ENCODE results near the gene AP4E1. TPM values are rescaled to one million over a fixed set of nuclear protein-coding genes. Genes with fewer than 3 reads are reported as not detected.

AP4E1 gene
- total RNA-seq, 1 donor from 2014 or later = 17.9 TPM

- no peaks in the 10 kb centered on the region for H3K27me3 Mint-ChIP-seq (ENCODE audit: low read depth)
- H3K4me3 Mint-ChIP-seq (ENCODE audit: low read depth) = no peak overlapping the region
- intact Hi-C loops (cut with micrococcal nuclease) = loop anchor here (1.0 to 10.0 kb wide), 3 partner anchors 27 to 1795 kb away; partner anchors contain the start of genes ATOSA and TRPM7
- H3K4me1 Mint-ChIP-seq (ENCODE audit: low read depth) = peaks cover 73% of the 10 kb centered on the region
- no peaks in the 10 kb centered on the region for H3K9me3 Mint-ChIP-seq
- H3K36me3 Mint-ChIP-seq (ENCODE audit: low read depth) = no peaks in the 10 kb centered on the region
- peak overlapping the region; percentile 89 for H3K27ac Mint-ChIP-seq
- no peak for DNase-seq (ENCODE audit: low spot score)
Measured at GRCh38 chr15:50880206-50880605, 28.3 kb upstream of the AP4E1 start.

GRCh38 chr15:50880651-50881114 is 27.8 kb upstream of the AP4E1 start:
- Mint-ChIP-seq H3K4me3 (ENCODE audit: low read depth) (no peak overlapping the region), H3K27ac (peak overlapping the region; percentile 89), H3K36me3 (ENCODE audit: low read depth) (no peaks in the 10 kb centered on the region), H3K4me1 (ENCODE audit: low read depth) (peaks cover 77% of the 10 kb centered on the region), H3K27me3 (ENCODE audit: low read depth) (no peaks in the 10 kb centered on the region), H3K9me3 (no peaks in the 10 kb centered on the region)
- intact Hi-C loops (cut with micrococcal nuclease) = loop anchor here (1.0 to 10.0 kb wide), 3 partner anchors 27 to 1794 kb away; partner anchors contain the start of genes ATOSA and TRPM7
- DNase-seq (ENCODE audit: low spot score) = no peak

DNA sequence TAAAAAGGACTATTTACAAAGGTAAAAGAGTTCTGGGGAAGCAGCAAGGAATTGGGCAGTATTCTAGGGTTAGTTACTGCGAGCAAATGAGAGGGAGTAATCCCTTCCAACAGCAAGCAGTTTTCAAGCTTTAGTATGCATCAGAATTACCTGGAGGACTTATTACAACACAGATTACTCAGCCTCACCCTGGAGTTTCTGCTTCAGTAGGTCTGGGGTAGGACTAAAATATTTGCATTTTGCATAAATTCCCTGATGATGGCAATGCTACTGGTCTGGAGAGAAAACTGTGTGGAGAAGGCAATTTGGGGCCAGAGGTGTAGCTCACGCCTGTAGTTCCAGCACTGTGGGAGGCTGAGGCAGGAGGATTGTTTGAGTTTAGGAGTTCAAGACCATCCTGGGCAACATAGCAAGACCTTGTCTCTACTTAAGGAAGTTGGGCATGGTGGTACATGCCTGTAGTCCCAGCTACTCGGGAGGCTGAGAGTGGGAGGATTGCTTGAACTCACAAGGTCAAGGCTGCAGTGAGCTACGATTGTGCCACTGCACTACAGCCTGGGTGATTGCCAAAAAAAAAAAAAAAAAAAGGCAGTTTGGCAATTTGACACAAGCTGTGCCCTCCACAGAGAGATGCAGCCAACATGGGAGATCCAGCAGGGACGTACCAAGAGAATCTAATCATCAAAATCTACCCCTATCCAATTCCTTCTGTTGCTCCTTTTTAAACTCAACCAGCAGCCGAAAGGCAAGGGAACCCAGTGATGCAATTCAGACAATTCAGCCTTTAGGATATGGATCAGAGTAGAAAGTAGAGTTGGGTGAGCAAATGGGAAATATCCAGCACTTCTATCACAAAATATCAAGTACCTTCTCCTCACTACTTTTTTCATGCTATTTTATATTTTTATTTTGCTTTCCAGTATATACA is 27.1 kb upstream of the AP4E1 start:
- H3K9me3 Mint-ChIP-seq = no peaks in the 10 kb centered on the region
- no peak overlapping the region for H3K4me3 Mint-ChIP-seq (ENCODE audit: low read depth)
- H3K27me3 Mint-ChIP-seq (ENCODE audit: low read depth) = no peaks in the 10 kb centered on the region
- DNase-seq (ENCODE audit: low spot score) = no peak
- H3K4me1 Mint-ChIP-seq (ENCODE audit: low read depth) = peaks cover 83% of the 10 kb centered on the region
- intact Hi-C loops (cut with micrococcal nuclease) = loop anchor here (2.0 to 10.0 kb wide), 2 partner anchors 195 to 1793 kb away; partner anchors contain the start of genes ATOSA and TRPM7
- H3K27ac Mint-ChIP-seq = peak overlapping the region; percentile 89
- H3K36me3 Mint-ChIP-seq (ENCODE audit: low read depth) = no peaks in the 10 kb centered on the region

DNA sequence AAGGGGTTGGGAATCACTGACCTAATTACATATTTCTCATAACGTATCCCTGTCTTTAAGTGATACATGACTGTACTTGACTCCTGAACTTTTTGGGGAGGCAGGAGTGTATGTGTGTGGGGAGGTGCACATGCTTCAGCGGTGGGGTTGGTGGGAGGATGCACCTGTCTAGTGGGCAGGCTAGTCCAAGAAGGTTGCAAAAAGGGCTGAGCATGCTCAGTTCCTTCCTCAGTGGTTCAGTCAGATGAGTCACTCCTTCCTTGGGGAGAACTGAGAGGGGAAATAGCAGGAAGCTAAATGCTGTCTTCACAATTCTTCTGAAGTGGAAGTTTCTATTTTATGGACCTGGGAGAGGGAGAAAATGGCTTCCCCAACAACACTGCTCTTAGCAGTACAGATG is 24.6 kb upstream of the AP4E1 start:
- Mint-ChIP-seq H3K4me1 (ENCODE audit: low read depth) (peaks cover 67% of the 10 kb centered on the region), H3K9me3 (no peaks in the 10 kb centered on the region), H3K36me3 (ENCODE audit: low read depth) (no peaks in the 10 kb centered on the region), H3K27me3 (ENCODE audit: low read depth) (no peaks in the 10 kb centered on the region), H3K4me3 (ENCODE audit: low read depth) (no peak overlapping the region), H3K27ac (no peak overlapping the region)
- intact Hi-C loops (cut with micrococcal nuclease) = loop anchor here (10.0 kb wide), 1 partner anchor 1791 kb away; the partner anchor contains the start of gene ATOSA
- no peak for DNase-seq (ENCODE audit: low spot score)

- intact Hi-C loops (cut with micrococcal nuclease) = loop anchor here (10.0 kb wide), 1 partner anchor 1790 kb away; the partner anchor contains the start of gene ATOSA
- no peak for DNase-seq (ENCODE audit: low spot score)
- Mint-ChIP-seq H3K27me3 (ENCODE audit: low read depth) (no peaks in the 10 kb centered on the region), H3K9me3 (no peaks in the 10 kb centered on the region), H3K4me3 (ENCODE audit: low read depth) (no peak overlapping the region), H3K4me1 (ENCODE audit: low read depth) (peaks cover 61% of the 10 kb centered on the region), H3K36me3 (ENCODE audit: low read depth) (peaks cover 4% of the 10 kb centered on the region), H3K27ac (no peak overlapping the region)
Measured at GRCh38 chr15:50884540-50884939, 23.9 kb upstream of the AP4E1 start.

DNA sequence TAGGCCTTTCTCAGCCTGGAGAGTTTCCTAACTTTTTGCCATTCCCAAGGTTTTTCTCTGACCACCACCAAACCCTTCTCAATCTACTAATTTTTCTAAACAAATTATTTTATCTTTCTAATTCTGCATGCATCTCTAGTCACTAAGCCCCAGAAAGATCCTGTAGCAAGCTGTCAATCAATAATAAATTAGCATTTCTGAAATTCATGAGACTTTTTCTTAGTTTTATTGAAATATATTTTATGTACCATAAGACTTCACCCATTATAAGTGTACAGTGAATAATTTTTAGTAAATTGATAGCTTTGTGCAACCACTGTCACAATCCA is 22.4 kb upstream of the AP4E1 start:
- intact Hi-C loops (cut with micrococcal nuclease) = loop anchor here (5.0 to 10.0 kb wide), 2 partner anchors 254 to 1789 kb away; partner anchors contain the start of gene ATOSA
- peak overlapping the region; percentile 92 for H3K27ac Mint-ChIP-seq
- H3K36me3 Mint-ChIP-seq (ENCODE audit: low read depth) = peaks cover 12% of the 10 kb centered on the region
- H3K27me3 Mint-ChIP-seq (ENCODE audit: low read depth) = no peaks in the 10 kb centered on the region
- peaks cover 8% of the 10 kb centered on the region for H3K9me3 Mint-ChIP-seq
- peaks cover 49% of the 10 kb centered on the region for H3K4me1 Mint-ChIP-seq (ENCODE audit: low read depth)
- peak overlapping the region; percentile 67 for H3K4me3 Mint-ChIP-seq (ENCODE audit: low read depth)
- DNase-seq (ENCODE audit: low spot score) = no peak

DNA sequence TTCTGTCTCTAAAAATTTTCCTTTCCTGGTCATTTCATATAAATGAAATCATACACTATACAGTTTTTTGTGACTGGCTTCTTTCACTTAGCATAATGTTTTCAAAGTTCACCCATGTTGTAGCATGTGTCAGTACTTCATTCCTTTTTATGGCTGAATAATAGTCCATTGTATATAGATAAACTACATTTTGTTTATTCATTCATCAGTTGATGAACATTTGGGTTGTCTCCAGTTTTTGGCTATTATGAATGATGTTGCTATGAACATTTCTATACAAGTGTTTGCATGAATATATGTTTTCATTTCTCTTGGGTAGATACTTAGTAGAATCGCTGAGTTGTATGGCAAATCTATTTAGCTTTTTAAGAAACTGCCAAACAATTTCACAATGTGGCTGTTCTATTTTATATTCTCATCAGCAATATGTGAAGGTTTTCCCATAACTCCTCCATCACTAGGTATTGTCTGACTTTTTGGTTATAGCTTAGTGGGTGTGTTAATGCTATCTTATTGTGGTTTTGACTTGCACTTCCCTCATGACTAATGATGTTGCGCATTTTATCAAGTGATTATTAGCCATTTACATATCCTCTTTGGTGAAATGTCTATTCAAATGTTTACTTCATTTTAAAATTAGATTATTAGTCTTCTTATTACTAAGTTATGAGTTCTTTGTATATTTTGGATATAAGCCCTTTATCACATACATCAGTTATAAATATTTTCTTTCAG is 21.7 kb upstream of the AP4E1 start:
- Mint-ChIP-seq H3K27ac (no peak overlapping the region), H3K36me3 (ENCODE audit: low read depth) (peaks cover 13% of the 10 kb centered on the region), H3K27me3 (ENCODE audit: low read depth) (no peaks in the 10 kb centered on the region), H3K9me3 (peaks cover 15% of the 10 kb centered on the region), H3K4me1 (ENCODE audit: low read depth) (peaks cover 42% of the 10 kb centered on the region), H3K4me3 (ENCODE audit: low read depth) (no peak overlapping the region)
- intact Hi-C loops (cut with micrococcal nuclease) = loop anchor here (5.0 to 10.0 kb wide), 2 partner anchors 254 to 1788 kb away; partner anchors contain the start of gene ATOSA
- DNase-seq (ENCODE audit: low spot score) = no peak

DNA sequence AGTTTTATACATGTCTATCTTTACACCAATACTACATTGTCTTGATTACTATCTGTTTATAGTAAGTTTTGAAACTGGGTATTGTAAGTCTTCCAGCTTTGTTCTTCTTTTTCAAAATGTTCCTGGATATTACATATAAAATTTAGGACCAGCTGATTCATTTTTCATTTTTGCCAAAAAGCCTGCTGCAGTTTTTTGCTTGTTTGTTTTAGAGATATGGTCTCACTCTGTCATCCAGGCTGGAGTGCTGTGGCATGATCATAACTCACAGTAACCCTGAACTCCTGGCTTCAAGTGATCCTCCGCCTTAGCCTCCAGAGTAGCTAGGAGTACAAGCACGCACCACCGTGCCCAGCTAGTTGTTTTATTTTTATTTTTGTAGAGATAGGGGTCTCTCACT is 20.4 kb upstream of the AP4E1 start:
- peaks cover 13% of the 10 kb centered on the region for H3K36me3 Mint-ChIP-seq (ENCODE audit: low read depth)
- H3K27me3 Mint-ChIP-seq (ENCODE audit: low read depth) = no peaks in the 10 kb centered on the region
- no peak for DNase-seq (ENCODE audit: low spot score)
- no peak overlapping the region for H3K27ac Mint-ChIP-seq
- H3K4me1 Mint-ChIP-seq (ENCODE audit: low read depth) = peaks cover 35% of the 10 kb centered on the region
- H3K9me3 Mint-ChIP-seq = peaks cover 21% of the 10 kb centered on the region
- intact Hi-C loops (cut with micrococcal nuclease) = loop anchor here (5.0 to 10.0 kb wide), 2 partner anchors 256 to 1787 kb away; partner anchors contain the start of gene ATOSA
- H3K4me3 Mint-ChIP-seq (ENCODE audit: low read depth) = no peak overlapping the region

- no peak for DNase-seq (ENCODE audit: low spot score)
- no peaks in the 10 kb centered on the region for H3K27me3 Mint-ChIP-seq (ENCODE audit: low read depth)
- no peak overlapping the region for H3K4me3 Mint-ChIP-seq (ENCODE audit: low read depth)
- H3K4me1 Mint-ChIP-seq (ENCODE audit: low read depth) = peaks cover 23% of the 10 kb centered on the region
- H3K27ac Mint-ChIP-seq = no peak overlapping the region
- intact Hi-C loops (cut with micrococcal nuclease) = loop anchor here (5.0 to 10.0 kb wide), 2 partner anchors 257 to 1785 kb away; partner anchors contain the start of gene ATOSA
- peaks cover 22% of the 10 kb centered on the region for H3K36me3 Mint-ChIP-seq (ENCODE audit: low read depth)
- peaks cover 30% of the 10 kb centered on the region for H3K9me3 Mint-ChIP-seq
Measured at GRCh38 chr15:50889589-50889988, 18.9 kb upstream of the AP4E1 start.

DNA sequence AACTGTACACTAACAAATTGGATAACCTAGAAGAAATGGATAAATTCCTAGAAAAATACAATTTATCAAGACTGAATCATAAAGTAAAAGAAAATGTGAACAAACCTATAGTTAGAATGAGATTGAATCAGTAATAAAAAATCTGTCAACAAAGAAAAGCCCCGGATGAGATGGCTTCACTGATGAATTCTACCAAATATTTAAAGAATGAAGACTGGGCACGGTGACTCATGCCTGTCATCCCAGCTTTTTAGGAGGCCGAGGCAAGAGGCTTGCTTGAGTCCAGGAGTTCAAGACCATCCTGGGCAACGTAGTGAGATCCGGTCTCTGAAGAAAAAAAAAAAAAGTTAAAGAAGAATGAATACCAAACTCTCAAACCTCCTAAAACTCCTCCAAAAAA is 17.7 kb upstream of the AP4E1 start:
- no peak for DNase-seq (ENCODE audit: low spot score)
- peaks cover 22% of the 10 kb centered on the region for H3K36me3 Mint-ChIP-seq (ENCODE audit: low read depth)

DNA sequence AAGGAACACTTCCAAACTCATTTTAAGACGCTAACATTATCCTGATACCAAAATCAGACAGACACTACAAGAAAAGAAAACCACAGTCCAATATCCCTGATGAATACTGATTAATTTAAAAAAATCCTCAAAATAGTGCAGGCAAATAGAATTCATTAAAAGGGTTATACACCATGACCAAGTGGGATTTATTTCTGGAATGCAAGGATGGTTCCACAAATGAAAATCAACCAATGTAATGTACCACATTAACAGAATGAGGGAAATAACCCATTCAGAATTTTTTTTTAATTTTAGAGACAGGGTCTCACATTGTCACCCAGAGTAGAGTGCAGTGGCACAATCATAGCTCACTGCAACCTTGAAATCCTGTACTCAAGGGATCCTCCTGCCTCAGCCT is 17.3 kb upstream of the AP4E1 start:
- no peaks in the 10 kb centered on the region for H3K27me3 Mint-ChIP-seq (ENCODE audit: low read depth)

More for the DNA sequence above, 17.7 kb upstream of the AP4E1 start:
- intact Hi-C loops (cut with micrococcal nuclease) = no loop called here
- Mint-ChIP-seq H3K9me3 (peaks cover 30% of the 10 kb centered on the region), H3K4me1 (ENCODE audit: low read depth) (peaks cover 12% of the 10 kb centered on the region), H3K4me3 (ENCODE audit: low read depth) (no peak overlapping the region), H3K27ac (no peak overlapping the region), H3K27me3 (ENCODE audit: low read depth) (no peaks in the 10 kb centered on the region)

GRCh38 chr15:50893976-50894375 is 14.5 kb upstream of the AP4E1 start:
- H3K4me1 Mint-ChIP-seq (ENCODE audit: low read depth) = peaks cover 4% of the 10 kb centered on the region
- H3K36me3 Mint-ChIP-seq (ENCODE audit: low read depth) = peaks cover 22% of the 10 kb centered on the region
- no peak overlapping the region for H3K27ac Mint-ChIP-seq
- DNase-seq (ENCODE audit: low spot score) = no peak
- no peak overlapping the region for H3K4me3 Mint-ChIP-seq (ENCODE audit: low read depth)
- no peaks in the 10 kb centered on the region for H3K27me3 Mint-ChIP-seq (ENCODE audit: low read depth)
- peaks cover 30% of the 10 kb centered on the region for H3K9me3 Mint-ChIP-seq
- intact Hi-C loops (cut with micrococcal nuclease) = no loop called here

More for the DNA sequence above, 17.3 kb upstream of the AP4E1 start:
- Mint-ChIP-seq H3K27ac (no peak overlapping the region), H3K36me3 (ENCODE audit: low read depth) (peaks cover 22% of the 10 kb centered on the region), H3K9me3 (peaks cover 30% of the 10 kb centered on the region), H3K4me3 (ENCODE audit: low read depth) (no peak overlapping the region), H3K4me1 (ENCODE audit: low read depth) (peaks cover 9% of the 10 kb centered on the region)
- intact Hi-C loops (cut with micrococcal nuclease) = no loop called here
- DNase-seq (ENCODE audit: low spot score) = no peak
